NB4 (cell line): Measurements from ENCODE around the gene CAP1.

ENCODE experiments used
- TF ChIP-seq, protein P1 (sequence below): IDR thresholded peaks from one replicate; pipeline ENCODE4 v1.5.1; 2012; ENCODE audit warnings: low read depth, low read length
- TF ChIP-seq, protein P2 (sequence below): IDR thresholded peaks from 2 replicates; pipeline ENCODE4 v1.6.1; 2011; ENCODE audit warnings: low read depth, low read length

GRCh38 chr1:40045182-40045581 is 4.7 kb downstream of the CAP1 start:
- TF ChIP-seq, protein P1, sequence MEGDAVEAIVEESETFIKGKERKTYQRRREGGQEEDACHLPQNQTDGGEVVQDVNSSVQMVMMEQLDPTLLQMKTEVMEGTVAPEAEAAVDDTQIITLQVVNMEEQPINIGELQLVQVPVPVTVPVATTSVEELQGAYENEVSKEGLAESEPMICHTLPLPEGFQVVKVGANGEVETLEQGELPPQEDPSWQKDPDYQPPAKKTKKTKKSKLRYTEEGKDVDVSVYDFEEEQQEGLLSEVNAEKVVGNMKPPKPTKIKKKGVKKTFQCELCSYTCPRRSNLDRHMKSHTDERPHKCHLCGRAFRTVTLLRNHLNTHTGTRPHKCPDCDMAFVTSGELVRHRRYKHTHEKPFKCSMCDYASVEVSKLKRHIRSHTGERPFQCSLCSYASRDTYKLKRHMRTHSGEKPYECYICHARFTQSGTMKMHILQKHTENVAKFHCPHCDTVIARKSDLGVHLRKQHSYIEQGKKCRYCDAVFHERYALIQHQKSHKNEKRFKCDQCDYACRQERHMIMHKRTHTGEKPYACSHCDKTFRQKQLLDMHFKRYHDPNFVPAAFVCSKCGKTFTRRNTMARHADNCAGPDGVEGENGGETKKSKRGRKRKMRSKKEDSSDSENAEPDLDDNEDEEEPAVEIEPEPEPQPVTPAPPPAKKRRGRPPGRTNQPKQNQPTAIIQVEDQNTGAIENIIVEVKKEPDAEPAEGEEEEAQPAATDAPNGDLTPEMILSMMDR = no peak
- TF ChIP-seq, protein P2, sequence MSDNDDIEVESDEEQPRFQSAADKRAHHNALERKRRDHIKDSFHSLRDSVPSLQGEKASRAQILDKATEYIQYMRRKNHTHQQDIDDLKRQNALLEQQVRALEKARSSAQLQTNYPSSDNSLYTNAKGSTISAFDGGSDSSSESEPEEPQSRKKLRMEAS = no peak
